Measurements from ENCODE around the gene ZNF783.
"Not testable (repeated sequence)": the region's sequence is repeated elsewhere in the genome, so short reads cannot be mapped to it uniquely, and the experiment has no call there.

The ZNF783 gene

DNA sequence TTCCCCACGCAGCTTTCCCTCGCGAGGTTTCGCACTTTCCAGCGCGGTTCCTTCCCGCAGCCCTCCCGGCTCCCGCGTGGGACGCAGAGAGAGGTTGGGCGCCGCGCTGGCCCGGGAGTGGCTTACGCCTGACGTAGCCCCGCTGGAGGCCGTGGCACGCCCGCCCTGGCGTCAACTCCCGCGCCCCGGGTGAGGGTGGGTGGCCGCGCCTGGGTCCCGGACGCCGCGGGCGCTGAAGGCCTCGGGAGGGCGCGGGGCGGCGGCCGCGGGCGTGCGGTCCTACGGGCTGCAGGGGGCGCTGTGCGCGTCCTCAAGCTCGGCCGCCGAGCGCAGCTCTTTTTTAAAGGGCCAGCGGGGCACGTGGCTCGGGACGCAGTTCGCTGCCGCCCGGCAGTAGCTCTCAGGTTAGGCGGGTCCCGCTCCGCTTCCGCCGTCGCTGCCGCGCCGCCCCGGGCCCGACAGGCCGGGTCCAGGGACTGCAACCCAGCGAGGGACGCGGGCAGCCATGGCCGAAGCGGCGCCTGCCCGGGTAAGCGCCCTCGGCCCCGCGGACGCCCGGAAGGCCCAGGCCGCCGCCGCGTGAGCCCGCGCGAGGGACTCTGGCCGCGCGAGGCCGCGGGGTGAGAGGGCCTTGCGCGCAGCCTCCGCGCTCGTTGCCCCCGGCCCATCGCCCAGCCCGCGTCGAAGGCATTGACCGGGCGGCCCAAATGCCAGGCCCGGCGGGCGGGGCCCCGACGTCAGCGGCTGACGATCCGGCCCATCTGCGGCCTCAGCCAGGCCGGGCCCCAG is at the start of gene ZNF783:
Gene ZNF783 (plus strand): TSS at position 368 of the 789 bp plus-strand sequence. CDS start 138 bp downstream, at position 506.
- peak; percentile 90 for DNase-seq

DNA sequence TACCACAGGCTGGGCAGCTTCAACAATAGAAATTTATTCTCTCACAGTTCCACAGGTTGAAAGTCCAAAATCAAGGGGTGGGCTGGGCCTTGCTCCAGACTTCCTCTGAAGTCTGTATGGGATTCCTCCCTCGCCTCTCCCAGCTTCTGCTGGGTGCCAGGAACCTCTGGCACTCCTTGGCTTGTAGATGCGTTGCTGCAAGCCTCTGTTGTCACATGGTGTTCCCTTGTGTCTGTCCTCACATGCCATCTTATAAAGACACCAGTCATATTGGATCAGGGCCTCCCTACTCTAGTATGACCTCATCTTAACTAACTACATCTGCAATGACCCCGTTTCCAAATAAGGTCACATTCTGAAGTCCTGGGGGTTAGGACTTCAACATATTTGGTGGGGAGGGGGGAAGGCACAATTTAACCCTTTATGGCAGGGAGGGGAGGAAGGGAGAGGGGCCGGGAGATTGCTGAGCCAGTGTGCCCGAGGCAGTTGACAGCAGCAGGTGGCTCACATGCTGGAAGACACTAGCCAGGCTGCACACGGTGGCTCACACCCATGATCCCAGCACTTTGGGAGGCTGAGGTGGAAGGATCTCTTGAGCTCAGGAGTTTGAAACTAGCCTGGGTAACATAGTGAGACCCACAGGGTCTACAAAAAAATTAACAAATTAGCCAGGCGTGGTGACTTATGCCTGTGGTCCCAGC is 47.8 kb upstream of the ZNF783 start:
- no peak for DNase-seq

DNA sequence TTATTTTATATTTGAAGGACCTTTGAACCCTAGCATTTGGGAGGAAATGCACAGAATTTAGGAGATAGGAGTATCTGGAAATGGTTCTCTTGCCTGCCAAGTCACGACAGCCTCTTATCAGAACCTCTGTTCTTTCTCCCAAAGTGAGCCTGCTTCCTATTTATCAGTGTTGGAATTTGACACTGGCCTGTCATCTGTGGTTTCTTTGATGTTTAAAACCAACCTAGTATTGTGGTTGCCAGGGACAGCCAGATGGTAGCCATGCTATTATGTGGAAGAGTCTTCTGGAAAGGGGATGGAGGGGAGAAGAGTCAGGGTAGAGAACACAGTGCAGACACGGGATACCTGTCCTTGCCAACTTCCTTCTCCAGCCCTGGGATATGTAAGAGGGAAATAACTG is 45.6 kb upstream of the ZNF783 start:
- DNase-seq, result no peak

DNA sequence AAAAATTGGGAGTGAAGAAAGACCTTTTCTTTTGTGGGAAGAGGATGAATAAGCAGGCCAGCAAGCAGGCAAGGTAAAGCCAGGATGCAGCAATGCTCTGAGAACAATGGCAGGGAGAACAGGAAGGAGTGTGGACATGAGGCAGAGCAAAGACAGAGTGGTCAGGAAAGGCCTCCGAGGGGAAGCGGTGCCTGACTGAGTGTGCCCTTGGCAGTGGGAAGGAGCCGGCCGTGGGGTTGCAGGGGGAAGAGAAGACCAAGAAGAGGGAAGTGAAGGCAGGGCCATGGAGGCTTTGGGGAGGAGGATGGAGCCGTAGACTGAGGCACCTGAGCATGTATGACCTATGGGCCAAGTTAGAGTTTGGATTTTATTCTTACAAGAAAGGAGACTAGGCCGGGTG is 44.4 kb upstream of the ZNF783 start:
- DNase-seq, result no peak

DNA sequence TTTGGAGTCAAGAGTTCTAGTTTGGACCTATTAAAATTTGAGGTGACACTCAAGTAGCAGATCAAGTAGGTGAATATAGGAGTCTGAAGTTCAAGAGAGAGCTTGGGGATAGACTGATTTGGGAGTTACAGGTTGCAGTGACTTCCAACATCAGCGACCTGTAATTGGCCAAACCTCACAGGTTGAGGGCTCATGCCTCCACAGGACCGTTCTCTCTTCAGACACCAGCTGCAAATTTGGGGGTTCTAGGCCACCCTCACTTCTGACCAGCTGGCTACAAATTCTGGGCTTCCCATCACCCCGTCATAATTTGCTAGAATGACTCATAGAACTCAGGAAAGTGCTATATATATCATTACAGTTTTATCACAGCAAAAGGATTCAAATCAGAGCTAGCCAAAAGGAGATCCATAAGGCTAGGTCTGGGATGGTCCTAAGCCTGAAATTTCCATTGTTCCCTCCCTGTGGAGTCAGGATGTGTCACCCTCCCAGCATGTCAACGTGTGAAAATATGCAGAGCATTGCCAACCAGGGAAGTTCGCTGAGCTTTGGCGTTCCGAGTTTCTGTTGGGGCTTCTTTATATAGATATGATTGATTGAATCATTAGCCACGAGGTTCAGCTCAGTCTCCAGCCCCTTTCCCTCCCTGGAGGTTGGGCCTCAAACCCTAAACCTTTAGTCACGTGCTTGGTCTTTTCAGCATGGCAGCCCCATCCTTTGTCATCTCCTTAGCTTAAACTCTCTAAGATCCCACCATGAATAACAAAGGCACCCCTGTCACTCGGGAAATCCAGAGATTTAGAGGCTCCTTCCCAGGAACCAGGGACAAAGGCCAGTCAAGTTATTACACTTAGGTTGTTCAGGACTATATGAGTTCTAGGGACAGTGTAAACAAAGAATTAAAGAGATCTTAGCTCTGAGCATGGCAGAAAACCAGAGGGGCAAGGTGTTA is 43.3 kb upstream of the ZNF783 start:
- DNase-seq, result no peak

DNA sequence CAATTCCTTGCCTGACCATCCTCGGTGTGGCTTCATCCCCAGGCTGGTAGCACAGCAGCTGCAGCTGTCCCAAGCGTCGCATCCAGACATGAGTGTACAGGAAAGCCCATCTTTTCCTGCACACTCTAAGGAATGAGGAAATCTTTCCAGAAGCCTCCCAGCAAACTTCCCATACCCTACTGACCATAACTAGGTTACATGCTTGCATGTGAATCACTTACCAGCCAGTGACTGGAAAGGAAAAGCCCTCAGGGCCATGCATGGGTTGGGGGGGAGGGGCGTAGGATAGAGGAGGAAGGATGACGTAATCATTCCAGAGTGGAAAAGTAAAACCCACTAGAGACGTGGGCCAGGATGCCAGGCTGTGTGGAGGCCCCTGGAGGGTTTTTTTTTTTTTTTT is 41.5 kb upstream of the ZNF783 start:
- no peak for DNase-seq

DNA sequence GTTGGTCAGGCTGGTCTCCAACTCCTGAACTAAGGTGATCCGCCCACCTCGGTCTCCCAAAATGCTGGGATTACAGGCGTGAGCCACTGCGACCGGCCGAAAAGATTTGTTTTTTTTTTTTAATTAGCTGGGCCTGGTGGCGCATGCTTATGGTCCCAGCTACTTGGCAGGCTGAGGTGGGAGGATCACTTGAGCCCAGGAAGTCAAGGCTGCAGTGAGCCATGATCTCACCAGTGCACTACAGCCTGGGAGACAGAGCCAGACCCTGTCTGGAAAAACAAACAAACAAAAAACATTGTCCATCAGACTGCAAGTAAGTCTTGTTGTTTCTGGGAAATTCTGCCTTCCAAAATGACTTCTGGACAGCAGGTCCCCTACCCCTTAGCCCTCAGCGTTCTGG is 38.8 kb upstream of the ZNF783 start:
- no peak for DNase-seq

DNA sequence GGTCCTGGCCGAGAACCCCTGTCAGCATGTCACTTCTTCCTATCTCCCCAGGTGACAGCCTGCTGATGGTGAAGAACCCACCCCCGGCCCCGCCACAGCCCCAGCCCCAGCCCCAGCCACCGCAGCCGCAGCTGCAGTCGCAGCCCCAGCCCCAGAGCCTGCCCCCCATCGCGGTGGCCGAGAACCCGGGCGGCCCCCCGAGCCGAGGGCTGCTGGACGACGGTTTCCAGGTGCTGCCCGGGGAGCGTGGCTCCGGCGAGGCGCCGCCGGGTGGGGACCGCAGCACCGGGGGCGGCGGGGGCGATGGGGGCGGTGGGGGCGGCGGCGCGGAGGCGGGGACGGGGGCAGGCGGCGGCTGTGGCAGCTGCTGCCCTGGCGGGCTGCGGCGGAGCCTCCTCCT is 38.2 kb upstream of the ZNF783 start:
- DNase-seq, result no peak

DNA sequence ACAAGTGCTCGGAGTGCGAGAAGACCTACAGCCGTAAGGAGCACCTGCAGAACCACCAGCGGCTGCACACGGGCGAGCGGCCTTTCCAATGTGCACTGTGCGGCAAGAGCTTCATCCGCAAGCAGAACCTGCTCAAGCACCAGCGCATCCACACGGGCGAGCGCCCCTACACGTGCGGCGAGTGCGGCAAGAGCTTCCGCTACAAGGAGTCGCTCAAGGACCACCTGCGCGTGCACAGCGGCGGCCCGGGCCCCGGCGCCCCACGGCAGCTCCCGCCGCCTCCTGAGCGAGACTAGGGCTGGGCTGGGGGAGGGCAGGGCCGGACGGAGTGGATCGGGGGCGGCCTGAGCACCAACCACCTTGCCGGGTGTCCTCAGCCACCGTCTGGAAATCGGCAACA is 37.6 kb upstream of the ZNF783 start:
- DNase-seq, result no peak

DNA sequence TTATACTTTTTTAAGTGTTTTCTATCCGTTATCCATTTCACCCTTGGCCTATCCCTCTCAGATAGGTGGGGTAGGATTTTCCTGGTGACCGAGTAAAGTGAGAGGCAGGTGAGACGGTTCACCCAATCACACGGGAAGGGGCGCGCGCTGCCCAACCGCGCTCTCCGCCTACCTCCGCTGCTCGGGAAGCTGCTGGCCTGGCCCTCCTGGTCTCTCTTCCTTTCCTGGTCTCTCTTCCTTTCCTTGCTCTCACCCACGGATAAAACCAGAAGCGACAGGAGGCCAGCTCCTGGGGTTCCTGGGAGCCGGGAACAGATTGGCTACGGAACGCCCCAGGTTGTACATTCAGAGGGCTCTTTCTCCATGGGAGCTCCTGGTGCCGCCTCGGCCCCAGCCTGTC is 36.9 kb upstream of the ZNF783 start:
- no peak for DNase-seq

DNA sequence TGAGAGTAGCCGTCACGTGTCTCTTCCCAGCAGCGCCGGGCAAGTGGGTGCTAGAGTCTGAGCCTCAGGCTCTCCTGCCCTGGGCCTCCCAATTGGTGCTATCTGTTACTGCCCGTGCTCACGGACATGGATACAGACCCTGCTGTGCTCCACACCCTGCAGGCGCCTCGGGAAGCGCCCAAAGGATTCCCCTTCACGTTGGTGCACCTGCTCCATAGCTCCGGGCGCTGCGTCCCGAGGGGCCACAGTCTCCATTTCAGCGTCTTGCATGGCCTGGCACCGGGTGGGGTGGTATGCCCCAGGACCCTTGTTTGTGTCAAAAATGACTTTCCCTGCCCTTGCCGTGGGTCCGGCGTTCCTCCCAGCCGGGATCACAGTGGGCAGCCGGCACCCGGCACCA is 36.3 kb upstream of the ZNF783 start:
- no peak for DNase-seq

DNA sequence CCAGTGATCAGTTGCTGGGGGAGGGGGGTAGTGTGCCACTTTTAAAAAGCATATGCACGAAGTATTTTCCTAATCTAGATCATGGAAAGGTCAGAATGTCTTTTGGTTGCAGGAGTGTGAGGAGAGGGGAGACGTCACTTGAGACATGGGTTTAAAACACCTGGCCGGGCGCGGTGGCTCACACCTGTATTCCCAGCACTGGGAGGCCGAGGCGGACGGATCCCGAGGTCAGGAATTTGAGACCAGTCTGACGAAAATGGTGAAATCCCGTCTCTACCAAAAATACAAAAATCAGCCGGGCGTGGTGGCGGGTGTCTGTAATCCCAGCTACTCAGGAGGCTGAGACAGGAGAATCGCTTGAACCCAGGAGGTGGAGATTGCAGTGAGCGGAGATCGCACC is 35.6 kb upstream of the ZNF783 start:
- DNase-seq, result not testable (repeated sequence)

DNA sequence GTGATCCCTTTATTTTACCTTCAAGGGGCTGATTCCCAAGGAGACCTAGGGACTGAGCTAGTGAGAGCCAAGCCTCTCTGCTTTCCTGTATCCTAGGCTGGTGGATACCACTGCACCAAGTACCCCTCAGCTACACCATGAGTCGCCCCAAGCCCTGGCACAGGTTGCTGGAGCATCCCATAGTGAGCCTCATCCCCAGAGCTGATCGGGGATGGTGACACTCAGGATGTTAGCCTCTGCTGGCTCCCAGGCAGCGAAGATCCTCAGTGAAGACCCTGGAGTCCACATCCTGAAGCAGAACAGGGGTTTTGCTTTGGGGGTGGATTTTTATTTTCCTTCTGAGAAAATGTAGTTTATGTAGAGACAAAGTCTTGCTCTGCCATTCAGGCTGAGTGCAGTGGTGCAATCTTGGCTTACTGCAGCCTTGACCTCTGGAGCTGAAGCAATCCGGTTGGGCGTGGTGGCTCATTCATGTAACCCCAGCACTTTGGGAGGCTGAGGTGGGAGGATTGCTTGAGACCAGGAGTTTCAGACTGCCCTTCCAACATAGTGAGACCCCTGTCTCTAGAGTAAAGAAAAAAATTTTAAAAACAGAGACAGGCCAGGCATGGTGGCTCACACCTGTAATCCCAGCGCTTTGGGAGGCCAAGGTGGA is 35.0 kb upstream of the ZNF783 start:
- DNase-seq, result no peak

DNA sequence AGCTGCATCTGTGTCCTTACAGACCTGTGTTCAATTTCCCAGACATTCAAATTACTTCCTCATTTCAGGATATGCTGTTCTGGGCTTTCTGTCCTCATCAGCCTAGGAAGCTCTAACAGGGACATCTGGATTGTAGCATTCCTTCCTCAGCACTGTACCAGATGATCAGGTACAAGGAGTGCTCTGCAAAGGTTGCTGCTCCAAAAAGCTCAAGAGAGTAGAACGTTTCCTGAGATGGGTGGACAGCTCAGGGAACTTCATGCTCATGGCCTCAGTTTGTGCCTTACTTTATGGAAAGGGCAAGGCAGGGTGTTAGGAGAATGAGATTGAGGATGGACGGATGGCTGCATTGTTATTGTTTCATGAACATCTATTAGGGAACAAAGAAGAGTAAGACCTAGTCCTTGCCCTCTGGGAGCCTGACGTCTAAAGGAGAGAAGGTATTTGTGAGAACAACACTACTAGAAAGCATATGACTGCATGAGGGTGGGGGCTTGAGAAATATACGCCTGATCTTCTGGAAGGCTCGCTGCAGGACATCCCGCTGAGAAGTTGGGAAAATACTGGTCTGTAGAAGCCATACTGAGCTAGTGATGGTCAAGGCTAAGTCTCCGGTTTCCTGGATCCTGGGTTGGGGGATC is 33.0 kb upstream of the ZNF783 start:
- DNase-seq, result no peak

DNA sequence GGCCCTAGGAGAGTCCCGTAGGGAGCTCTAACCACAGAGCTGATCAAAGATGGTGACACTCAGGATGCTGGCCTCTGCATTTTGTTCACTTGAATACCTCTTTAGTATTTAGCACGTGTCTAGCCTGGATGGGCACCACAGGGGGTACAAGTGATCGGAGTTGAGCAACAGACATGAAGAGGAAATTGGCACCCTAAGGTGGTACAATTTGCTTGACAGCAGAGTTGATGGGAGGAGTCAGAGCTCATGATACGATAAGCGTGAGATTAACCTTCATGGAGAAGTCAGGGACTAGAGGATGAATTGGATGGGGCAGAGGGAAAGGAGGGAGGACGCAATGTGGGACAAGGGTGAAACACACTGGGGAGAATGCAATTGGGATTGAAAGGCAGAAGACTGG is 32.5 kb upstream of the ZNF783 start:
- no peak for DNase-seq

DNA sequence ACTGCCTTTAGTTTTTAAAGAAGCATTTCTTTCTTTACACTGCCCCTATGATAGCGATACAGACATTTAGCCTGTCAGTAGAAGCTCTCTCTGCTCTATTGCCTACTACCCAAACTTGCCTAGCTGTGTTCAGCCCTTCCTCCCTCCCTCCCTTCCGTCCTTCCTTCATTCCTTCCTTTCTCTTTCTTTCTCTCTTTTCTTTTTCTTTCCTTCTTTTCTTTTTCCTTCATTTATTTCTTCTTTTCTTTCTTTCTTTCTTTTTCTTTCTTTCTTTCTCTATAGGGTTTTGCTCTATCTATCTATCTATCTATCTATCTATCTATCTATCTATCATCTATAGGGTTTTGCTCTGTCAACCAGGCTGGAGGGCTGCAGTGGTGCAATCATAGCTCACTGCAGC is 29.6 kb upstream of the ZNF783 start:
- DNase-seq, result no peak

DNA sequence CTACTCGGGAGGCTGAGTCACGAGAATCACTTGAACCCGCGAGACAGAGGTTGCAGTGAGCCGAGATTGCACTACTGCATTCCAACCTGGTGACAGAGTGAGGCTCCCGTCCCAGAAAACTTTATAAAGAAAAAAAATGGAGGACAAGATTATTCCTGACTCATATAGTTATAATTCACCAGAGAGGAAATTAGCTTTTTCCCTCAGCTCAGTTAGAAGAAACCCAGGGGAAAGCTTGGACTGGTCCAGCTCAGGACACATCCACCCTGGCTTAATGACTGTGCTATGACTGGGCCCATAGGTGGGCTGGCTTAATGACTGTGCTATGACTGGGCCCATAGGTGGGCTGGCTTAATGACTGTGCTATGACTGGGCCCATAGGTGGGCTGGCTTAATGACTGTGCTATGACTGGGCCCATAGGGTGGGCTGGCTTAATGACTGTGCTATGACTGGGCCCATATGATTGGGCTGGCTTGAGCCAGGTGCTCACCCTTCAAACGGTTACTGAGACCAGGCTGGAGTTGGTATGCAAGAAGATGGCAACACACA is 28.3 kb upstream of the ZNF783 start:
- DNase-seq, result not testable (repeated sequence)

DNA sequence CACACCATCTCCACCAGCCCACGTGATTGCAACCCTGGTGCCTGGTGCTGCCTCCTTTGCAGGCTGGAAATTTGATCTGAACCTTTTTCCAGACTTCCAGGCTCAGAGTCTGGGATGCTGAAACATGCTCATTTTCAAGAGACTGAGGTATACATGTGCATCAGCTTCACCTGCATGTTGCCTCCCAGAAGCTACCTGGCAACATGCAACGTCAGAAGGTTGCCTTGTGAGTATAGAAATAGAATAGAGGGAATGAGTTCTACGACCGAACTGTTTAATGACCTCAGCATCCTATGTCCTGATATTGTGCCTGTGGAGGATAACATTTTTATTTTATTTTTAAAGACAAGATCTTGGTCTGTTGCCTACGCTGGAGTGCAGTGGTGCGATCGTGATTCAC is 24.5 kb upstream of the ZNF783 start:
- DNase-seq, result no peak

DNA sequence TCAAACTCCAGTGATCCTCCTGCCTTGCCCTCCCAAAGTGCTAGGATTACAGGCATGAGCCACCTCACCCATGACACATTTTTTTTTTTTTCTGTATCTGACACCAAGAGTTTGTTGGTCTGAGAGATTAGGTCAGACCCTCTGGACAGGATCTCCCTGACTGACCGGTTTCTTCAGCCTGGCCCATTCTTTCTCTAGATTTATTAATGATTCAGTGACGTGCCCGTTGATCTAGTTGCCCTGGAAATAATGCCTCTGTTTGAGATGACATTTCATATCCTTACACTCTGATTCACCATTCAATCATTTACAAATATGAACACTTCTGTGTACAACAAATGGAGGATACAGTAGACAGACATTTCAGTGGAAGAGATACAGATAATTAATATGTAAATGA is 23.9 kb upstream of the ZNF783 start:
- DNase-seq, result no peak

DNA sequence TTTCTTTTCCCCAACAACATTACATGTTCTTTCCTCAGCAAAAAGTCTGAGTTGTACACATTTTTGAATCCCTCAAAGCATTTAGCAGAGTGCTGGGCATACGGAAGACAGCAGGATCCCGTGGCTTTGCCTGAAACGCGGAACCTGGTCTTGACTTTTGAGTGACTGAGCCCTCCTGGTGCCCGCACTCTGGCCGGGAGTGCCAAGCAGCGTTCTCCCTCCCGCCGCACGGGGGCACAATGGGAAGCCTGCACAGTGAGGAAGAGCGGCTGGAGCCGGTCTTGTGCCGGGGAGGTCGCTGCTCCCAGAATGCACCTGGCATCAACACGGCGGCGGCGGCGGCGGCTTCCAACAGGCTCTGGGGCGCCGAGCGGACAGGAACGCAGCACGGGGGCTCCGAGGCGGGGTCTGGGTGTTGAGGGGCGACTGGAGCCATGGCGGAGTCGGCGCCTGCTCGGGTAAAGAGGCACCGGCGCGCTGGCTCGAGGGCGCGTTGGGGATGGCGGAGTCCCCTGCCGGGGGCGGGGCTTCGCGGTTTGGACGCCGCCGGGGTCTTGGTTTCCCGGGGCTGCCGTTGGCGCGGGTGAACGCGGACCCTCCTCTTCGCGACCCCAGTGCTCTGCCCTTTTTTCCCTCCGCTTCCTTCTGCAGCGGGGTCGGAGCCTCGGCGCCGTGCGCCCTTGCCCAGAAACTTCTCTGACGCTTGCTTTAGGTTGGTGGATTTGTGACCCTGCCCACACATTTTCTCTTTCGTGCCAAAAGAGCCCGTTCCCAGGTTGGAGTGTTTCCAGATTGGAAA is 22.5 kb upstream of the ZNF783 start, which contains the start of gene ZNF212:
Gene ZNF212 (plus strand): TSS at position 307 of the 799 bp plus-strand sequence. CDS start 128 bp downstream, at position 435.
- DNase-seq, result peak; percentile 93

DNA sequence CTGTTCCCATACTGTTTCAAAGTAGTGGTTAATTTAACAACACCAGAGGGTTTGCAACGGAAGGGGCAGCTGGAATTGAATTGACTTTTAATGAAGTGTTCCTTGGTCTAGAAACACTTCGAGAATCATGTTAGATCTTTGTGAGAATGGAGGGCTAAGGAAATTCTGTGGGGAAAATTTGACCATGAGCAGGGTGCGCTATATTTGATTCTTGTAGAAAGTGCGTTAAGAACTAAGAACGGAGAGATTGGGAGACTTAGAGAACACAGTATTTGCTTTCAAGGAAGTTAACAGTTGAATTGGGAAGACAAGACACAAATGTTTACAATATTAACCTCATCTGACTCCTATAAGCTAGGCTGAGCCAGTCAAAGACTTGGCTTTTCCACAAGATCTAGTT is 21.4 kb upstream of the ZNF783 start:
- no peak for DNase-seq
